AG09319 (cell line): ENCODE data around the gene PRKAR2B.

ENCODE experiments used
- DNase-seq: peaks from one replicate; pipeline ENCODE4 v3.0.0-alpha.2; 2010; ENCODE audit warnings: low read depth; ENCODE audit errors: extremely low read depth
- CTCF ChIP-seq: IDR thresholded peaks from 2 replicates; pipeline ENCODE4 v1.5.1; 2011; ENCODE audit warnings: low read depth, mild to moderate bottlenecking, inconsistent platforms, low read length, moderate library complexity

The PRKAR2B gene

GRCh38 chr7:107007007-107007891, 37.3 kb upstream of the PRKAR2B start:
- DNase-seq = no peak
- TF ChIP-seq CTCF = no peak

GRCh38 chr7:107007892-107008287, 36.6 kb upstream of the PRKAR2B start:
- no peak for TF ChIP-seq CTCF
- DNase-seq = no peak

DNA sequence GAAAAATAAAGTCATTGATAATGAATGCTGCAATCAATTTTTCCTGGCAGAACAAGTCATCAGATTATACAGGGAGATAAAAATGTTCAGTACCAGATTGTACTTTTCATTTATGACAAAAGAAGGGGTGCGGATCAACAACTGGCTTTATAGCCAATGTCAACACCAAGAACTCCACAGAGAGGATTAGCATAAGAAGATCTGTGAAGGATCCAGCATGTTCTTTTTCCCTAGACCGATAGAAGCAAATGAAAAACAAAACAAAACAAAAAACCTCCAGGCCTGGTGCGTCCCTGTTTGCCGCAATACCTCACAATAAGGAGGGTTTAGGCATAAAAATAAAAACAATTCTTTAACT, 34.7 kb upstream of the PRKAR2B start:
- TF ChIP-seq CTCF = no peak
- no peak for DNase-seq

- no peak for DNase-seq
- TF ChIP-seq CTCF = no peak
Observed at GRCh38 chr7:107012691-107013090, 31.8 kb upstream of the PRKAR2B start.

DNA sequence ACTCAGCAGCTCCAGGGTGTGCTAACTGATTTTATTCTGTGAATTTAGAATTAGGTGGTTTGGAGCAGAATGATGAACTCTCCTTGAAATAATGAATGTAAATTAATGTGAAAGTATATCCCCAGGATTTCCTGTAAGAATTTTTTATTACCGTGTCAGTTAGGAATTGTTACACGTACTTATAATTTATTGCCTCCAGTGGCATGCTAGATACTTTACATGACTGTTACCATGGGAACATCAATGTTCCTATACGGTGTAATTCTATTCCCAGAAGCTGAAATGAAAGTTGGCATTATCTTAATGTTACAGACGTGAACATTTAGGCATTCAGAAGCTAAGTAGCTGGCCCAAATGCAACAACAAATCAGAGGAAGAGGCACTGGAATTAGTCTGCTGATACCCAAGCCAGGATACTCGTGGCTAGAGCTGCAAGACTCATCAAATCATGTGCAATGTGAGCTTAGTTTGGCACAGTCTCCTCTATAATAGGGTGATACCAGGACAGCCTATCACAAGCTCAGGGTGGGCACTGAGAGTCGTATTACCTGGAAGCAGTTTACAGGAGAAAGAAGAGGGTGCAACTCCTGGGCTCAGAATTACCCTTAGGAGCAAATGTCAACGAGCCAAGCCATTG, 30.0 kb upstream of the PRKAR2B start:
- no peak for DNase-seq

DNA sequence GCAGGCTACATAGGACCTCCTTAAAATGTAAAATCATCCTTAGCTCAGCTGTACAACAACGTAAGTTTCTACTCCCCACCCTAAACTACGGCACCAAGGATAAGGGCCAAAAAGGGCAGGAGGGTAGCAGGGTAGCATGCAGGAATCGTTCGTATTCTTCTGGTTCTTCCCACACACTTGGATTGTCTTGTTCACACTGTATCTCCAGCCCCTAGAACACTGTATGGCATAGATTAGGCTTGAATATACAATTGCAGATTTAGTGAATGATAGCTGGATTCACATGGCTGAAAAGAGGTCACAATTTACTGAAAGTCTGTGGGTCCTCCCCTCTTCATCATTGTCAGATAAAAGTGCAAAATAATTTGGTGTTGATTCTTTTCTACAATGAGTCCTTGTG, 28.2 kb upstream of the PRKAR2B start:
- no peak for TF ChIP-seq CTCF
- DNase-seq = no peak

More for the DNA sequence above, 30.0 kb upstream of the PRKAR2B start:
- TF ChIP-seq CTCF = no peak

DNA sequence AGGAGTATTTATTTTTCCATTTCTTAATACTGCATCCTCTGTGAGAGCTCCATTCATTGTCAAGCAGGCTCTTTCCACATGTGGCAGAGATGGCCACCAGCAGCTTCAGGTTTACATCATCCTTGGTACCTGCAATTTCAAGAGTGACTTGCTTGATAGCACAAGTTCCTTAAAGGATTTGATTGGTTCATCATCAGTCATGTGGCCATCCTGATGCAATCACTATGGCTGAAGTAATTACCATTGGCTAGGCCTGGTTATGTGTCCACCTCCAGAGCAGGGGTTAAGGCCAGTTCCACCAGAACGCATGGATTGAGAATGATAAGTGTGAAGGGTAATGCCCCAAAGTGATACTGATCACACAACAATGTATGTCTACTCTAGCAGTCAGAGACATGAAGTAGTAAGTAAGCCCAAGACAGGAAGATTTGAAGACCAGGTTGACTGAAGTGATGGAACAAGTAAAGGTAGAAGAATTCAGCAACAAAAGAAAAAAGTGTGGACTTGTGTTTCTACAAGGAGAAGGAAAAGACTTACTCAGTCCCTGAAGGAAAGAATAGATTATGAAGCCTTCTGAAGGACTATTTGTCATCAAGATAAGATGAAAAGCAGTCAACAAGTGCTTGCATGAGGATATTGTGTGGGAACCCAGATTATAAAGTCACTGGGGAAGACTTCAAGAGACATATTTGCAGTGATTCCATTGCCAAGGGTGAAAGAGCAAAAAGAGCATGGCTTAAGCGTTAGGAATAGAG, 26.4 kb upstream of the PRKAR2B start:
- TF ChIP-seq CTCF = no peak
- DNase-seq = no peak
